OCI-LY1 (cell line): ENCODE measurements around the gene COL9A2.

ENCODE experiments used
- CTCF ChIP-seq: fragments of 200-600 bp; sonication (generic), shearing (Covaris generic); IDR thresholded peaks from 2 replicates; pipeline ENCODE4 v1.5.1; 2017; ENCODE audit warnings: mild to moderate bottlenecking, antibody characterized with exemption, low read length, moderate library complexity, mixed read lengths
- EZH2 ChIP-seq: fragments of 200-600 bp; sonication (generic), shearing (Covaris generic); IDR thresholded peaks from 2 replicates; pipeline ENCODE4 v1.8.0; 2017; ENCODE audit warnings: borderline replicate concordance, mixed run types, mild to moderate bottlenecking, antibody characterized with exemption, low read length, moderate library complexity, mixed read lengths

DNA sequence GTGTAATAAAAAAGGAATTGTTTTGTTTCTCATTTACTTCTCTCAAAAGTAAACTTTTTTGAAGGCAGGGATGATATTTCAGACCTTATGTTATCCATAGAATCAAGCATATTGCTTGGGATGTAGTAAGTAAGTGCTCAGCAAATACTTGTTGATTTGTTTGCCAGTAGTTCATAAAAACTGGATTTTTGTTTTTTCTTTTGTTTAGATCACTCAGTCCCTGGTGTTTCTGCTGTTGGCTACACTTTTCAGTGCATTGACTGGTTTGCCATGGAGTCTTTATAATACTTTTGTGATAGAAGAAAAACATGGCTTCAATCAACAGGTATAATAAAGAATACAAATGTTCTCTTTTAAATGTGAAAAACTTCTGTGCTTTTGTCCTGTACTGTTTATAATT lies 48.9 kb downstream of the COL9A2 start:
- no peak for TF ChIP-seq CTCF
- no peak for TF ChIP-seq EZH2
